PC-9 (cell line): ENCODE results near the gene ME2. TPM values are rescaled to one million over a fixed set of nuclear protein-coding genes. Genes with fewer than 3 reads are reported as not detected.
"Not testable (repeated sequence)": the region's sequence is repeated elsewhere in the genome, so short reads cannot be mapped to it uniquely, and the experiment has no call there.

Experiments
- BruUV-seq: library from RNA; stranded (reverse); fragments of 400-500 nt; replicated peaks from 2 replicates; lab custom pipeline; 2021; lab: Mats Ljungman, UMichigan
- CTCF ChIA-PET: fragments of 300-600 bp; sonication (Branson Sonifier 250); formaldehyde crosslinking; loops from one replicate; lab custom pipeline; 2022; ENCODE audit warnings: antibody characterized with exemption; lab: Charles Lee
- POLR2A ChIA-PET: fragments of 300-600 bp; sonication (Branson Sonifier 250); formaldehyde crosslinking; loops from one replicate; lab custom pipeline; 2022; ENCODE audit warnings: antibody characterized with exemption; ENCODE audit not compliant: unreplicated experiment; lab: Charles Lee
- DNase-seq, 2 experiments: peaks; one replicate each; pipeline versions ENCODE4 v3.0.0 to v3.0.0-alpha.2; 2015 to 2022; ENCODE audit warnings: mixed read lengths in 1 of 2
- H2AFZ ChIP-seq: fragments of 200-600 bp; sonication (generic); 2 replicates; pipeline ENCODE4 v1.8.1; 2017; ENCODE audit warnings: antibody characterized with exemption
- H3F3A ChIP-seq: fragments of 200-600 bp; sonication (generic); 2 replicates; pipeline ENCODE4 v1.8.1; 2017; ENCODE audit warnings: antibody characterized with exemption, mild to moderate bottlenecking, low read depth; ENCODE audit not compliant: insufficient read depth
- H3K27ac ChIP-seq: fragments of 200-600 bp; sonication (generic); 2 replicates; pipeline ENCODE4 v1.6.1; 2016; ENCODE audit warnings: mixed run types
- H3K27me3 ChIP-seq: fragments of 200-600 bp; sonication (generic); 2 replicates; pipeline ENCODE4 v1.6.1; 2016; ENCODE audit warnings: low read depth, mixed run types; ENCODE audit not compliant: insufficient read depth
- H3K36me3 ChIP-seq: fragments of 200-600 bp; sonication (generic); 2 replicates; pipeline ENCODE4 v1.6.1; 2016; ENCODE audit warnings: low read depth, mixed run types
- H3K4me1 ChIP-seq: fragments of 200-600 bp; sonication (generic); replicated peaks from 2 replicates; pipeline ENCODE4 v1.6.1; 2016; ENCODE audit warnings: mixed run types; ENCODE audit not compliant: insufficient read depth
- H3K4me2 ChIP-seq: fragments of 200-600 bp; sonication (generic); 2 replicates; pipeline ENCODE4 v1.6.1; 2017; ENCODE audit warnings: mixed run types
- H3K4me3 ChIP-seq: fragments of 200-600 bp; sonication (generic); 2 replicates; pipeline ENCODE4 v1.6.1; 2016; ENCODE audit warnings: mixed run types
- H3K79me2 ChIP-seq: fragments of 200-600 bp; sonication (generic); 2 replicates; pipeline ENCODE4 v1.6.1; 2017; ENCODE audit warnings: low read depth, mixed run types
- H3K9me2 ChIP-seq: fragments of 200-600 bp; sonication (generic); 2 replicates; pipeline ENCODE4 v1.8.1; 2017; ENCODE audit warnings: mild to moderate bottlenecking; ENCODE audit not compliant: insufficient read depth
- H3K9me3 ChIP-seq: fragments of 200-600 bp; sonication (generic); 2 replicates; pipeline ENCODE4 v1.8.1; 2016; ENCODE audit warnings: low read depth; ENCODE audit not compliant: insufficient read depth
- H4K20me1 ChIP-seq: fragments of 200-600 bp; sonication (generic); 2 replicates; pipeline ENCODE4 v1.8.1; 2017; ENCODE audit not compliant: insufficient read depth
- CTCF ChIP-seq: fragments of 200-600 bp; sonication (generic); conservative IDR thresholded peaks from 2 replicates; pipeline ENCODE4 v1.6.1; 2017; ENCODE audit warnings: mixed run types, antibody characterized with exemption, mild to moderate bottlenecking, moderate library complexity
- EZH2 ChIP-seq: fragments of 200-600 bp; sonication (generic); IDR thresholded peaks from 2 replicates; pipeline ENCODE4 v1.8.0; 2017; ENCODE audit warnings: antibody characterized with exemption, low read depth
- intact Hi-C: fragments of 100-400 bp; cut with micrococcal nuclease; formaldehyde crosslinking; loops from one replicate; pipeline ENCODE4 v1.10.0; 2022; ENCODE audit not compliant: unreplicated experiment
- total RNA-seq: library from RNA; stranded (reverse); gene quantifications from 2 replicates; pipeline ENCODE4 v1.2.3, GENCODE V29; 2021

ME2 gene
- total RNA-seq, 1 experiment from 2014 or later = 27.9 TPM

DNA sequence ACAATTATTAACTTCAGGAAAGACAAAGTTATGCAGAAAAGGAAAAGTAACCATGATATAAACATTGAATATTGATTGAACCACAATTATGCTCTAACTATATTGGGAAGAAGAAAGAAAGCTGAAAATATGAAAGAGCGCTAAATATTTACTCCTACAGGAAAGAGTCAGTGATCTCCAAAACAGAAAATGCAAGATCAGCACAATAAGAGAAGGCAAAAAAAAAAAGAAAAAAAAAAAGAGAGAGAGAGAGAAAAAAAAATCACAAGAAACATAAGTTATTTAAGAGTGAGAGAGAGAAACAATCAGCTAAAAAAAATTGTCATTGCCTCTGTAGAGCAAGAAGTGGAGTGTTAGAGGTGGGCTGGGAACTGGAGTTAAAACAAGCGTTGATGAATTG is 60.0 kb downstream of the ME2 start:
- no peak overlapping the region for H3K4me2 ChIP-seq
- no peaks in the 10 kb centered on the region for H3K9me2 ChIP-seq
- no peaks in the 10 kb centered on the region for H3K79me2 ChIP-seq
- TF ChIP-seq EZH2 (no peak), CTCF (no peak)
- intact Hi-C loops = no loop called here
- H3K27ac ChIP-seq = no peak overlapping the region
- no peaks in the 10 kb centered on the region for H3K27me3 ChIP-seq
- H3K4me3 ChIP-seq = no peak overlapping the region
- H3K4me1 ChIP-seq = no peaks in the 10 kb centered on the region
- no peaks in the 10 kb centered on the region for H3K36me3 ChIP-seq
- BruUV-seq = no TSS peak
- POLR2A ChIA-PET = no interaction called here
- H4K20me1 ChIP-seq = no peaks in the 10 kb centered on the region
- H3F3A ChIP-seq = peaks cover 9% of the 10 kb centered on the region; the same call in 1 of the 2 replicates
- no peak for DNase-seq
- CTCF ChIA-PET = interaction anchor here (0.6 to 0.7 kb wide), 2 partner anchors 19 to 28 kb away, joined by 5 read pairs; no protein-coding TSS in a partner anchor
- H3K9me3 ChIP-seq = no peaks in the 10 kb centered on the region
- no peak overlapping the region for H2AFZ ChIP-seq

GRCh38 chr18:50944245-50944932 is 65.5 kb downstream of the ME2 start:
- Histone ChIP-seq H2AFZ (no peak overlapping the region), H3K27me3 (no peaks in the 10 kb centered on the region), H3K36me3 (no peaks in the 10 kb centered on the region), H3K27ac (no peak overlapping the region), H3F3A (peaks cover 2% of the 10 kb centered on the region; the same call in 1 of the 2 replicates), H3K4me1 (no peaks in the 10 kb centered on the region), H3K9me2 (no peaks in the 10 kb centered on the region), H3K4me2 (no peak overlapping the region), H3K4me3 (no peak overlapping the region), H3K9me3 (no peaks in the 10 kb centered on the region), H4K20me1 (no peaks in the 10 kb centered on the region), H3K79me2 (no peaks in the 10 kb centered on the region)
- TF ChIP-seq CTCF (no peak), EZH2 (no peak)
- BruUV-seq = no TSS peak
- CTCF ChIA-PET = no interaction called here
- no peak for DNase-seq
- POLR2A ChIA-PET = no interaction called here
- intact Hi-C loops = no loop called here

DNA sequence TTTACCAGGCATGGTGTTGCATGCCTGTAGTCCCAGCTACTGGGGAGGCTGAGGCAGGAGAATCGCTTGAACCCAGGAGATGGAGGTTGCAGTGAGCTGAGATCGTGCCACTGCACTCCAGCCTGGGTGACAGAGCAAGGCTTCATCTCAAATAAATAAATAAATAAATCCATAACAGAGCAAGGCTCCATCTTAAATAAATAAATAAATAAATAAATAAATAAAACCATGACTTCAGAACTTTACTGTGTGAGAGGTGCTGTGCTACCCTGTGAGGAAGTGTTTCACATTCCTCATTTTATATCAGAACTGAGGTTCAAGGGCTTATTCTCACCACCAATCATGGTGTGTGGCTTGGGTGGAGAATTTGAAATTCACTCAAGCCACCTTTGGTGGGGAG is 67.0 kb downstream of the ME2 start:
- H3K36me3 ChIP-seq, POLR2A ChIA-PET, H4K20me1 ChIP-seq, H2AFZ ChIP-seq, H3K79me2 ChIP-seq, H3F3A ChIP-seq, BruUV-seq, H3K4me1 ChIP-seq, H3K9me2 ChIP-seq, intact Hi-C loops, H3K27ac ChIP-seq, CTCF ChIA-PET, H3K4me3 ChIP-seq, H3K4me2 ChIP-seq, H3K27me3 ChIP-seq, DNase-seq, H3K9me3 ChIP-seq: not testable (repeated sequence)

DNA sequence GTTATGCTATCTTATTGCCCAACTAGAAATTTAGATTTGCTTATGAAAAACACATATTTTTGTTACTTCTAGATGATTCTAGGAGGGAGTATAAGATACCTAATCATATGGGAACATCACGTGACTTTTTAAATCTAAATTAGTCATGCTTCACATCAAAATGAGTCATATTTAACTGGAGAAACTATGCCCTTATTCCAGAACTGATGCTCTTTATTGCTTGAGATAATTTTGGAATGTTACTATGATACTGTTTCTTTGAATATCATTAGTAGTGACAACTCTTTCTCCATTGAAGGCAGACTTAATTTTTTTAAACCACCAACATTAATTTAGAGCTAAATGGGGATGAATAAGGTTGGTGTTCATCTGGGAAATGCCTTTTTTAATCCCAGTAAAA is 69.0 kb downstream of the ME2 start:
- ChIA-PET POLR2A (no interaction called here), CTCF (interaction anchor here (0.7 kb wide), 1 partner anchor 34 kb away, joined by 8 read pairs; no protein-coding TSS in a partner anchor)
- Histone ChIP-seq H3K36me3 (no peaks in the 10 kb centered on the region), H3K4me3 (no peak overlapping the region), H3K27me3 (no peaks in the 10 kb centered on the region), H3F3A (no peaks in the 10 kb centered on the region), H2AFZ (no peak overlapping the region), H4K20me1 (no peaks in the 10 kb centered on the region), H3K27ac (no peak overlapping the region), H3K9me3 (no peaks in the 10 kb centered on the region), H3K4me1 (no peaks in the 10 kb centered on the region), H3K79me2 (no peaks in the 10 kb centered on the region), H3K4me2 (no peak overlapping the region), H3K9me2 (no peaks in the 10 kb centered on the region)
- no peak for TF ChIP-seq EZH2
- TF ChIP-seq CTCF = no peak
- DNase-seq = no peak
- intact Hi-C loops = no loop called here
- no TSS peak for BruUV-seq
